Stimulated activated CD4-positive, alpha-beta T cell treated with anti-CD3 and anti-CD28 coated beads, Interleukin-4, amount 100 ng/mL, for 1 hour (primary cell): ENCODE results near the gene C1QL1.

Experiments
- DNase-seq: peaks from one replicate; pipeline ENCODE4 v3.0.0-alpha.2; 2020

The C1QL1 gene

GRCh38 chr17:44912763-44913544 is 55.1 kb downstream of the C1QL1 start:
- no peak for DNase-seq

- DNase-seq, result peak; percentile 55
Measured at GRCh38 chr17:44911133-44912001, 56.7 kb downstream of the C1QL1 start.

GRCh38 chr17:44910231-44911106 is 57.6 kb downstream of the C1QL1 start:
- no peak for DNase-seq
